H1 (cell line): ENCODE results near the gene MYO1A. TPM values are rescaled to one million over a fixed set of nuclear protein-coding genes. Genes with fewer than 3 reads are reported as not detected.

ENCODE experiments used
- CTCF ChIA-PET: fragments of 300-600 bp; sonication (Branson Sonifier 250); formaldehyde crosslinking; loops from one replicate; lab custom pipeline; 2021; ENCODE audit not compliant: partially characterized antibody; lab: Charles Lee
- POLR2A ChIA-PET: fragments of 300-600 bp; sonication (Branson Sonifier 250); formaldehyde crosslinking; loops from one replicate; lab custom pipeline; 2021; ENCODE audit warnings: inconsistent platforms; ENCODE audit not compliant: partially characterized antibody; lab: Charles Lee
- DNase-seq, 2 experiments: peaks; one replicate each; pipeline versions ENCODE4 v3.0.0 to v3.0.0-alpha.2; 2010 to 2022; ENCODE audit warnings: low spot score in 2 of 2, low read depth in 1 of 2, mixed read lengths in 1 of 2
- FAIRE-seq: peaks from 2 replicates; lab custom pipeline; 2011; peaks lifted over from hg19 to GRCh38; lab: Jason Lieb, UNC
- H2AFZ ChIP-seq: 2 replicates; pipeline ENCODE4 v1.8.1; 2012; ENCODE audit warnings: low read length, inconsistent platforms
- H2AK5ac ChIP-seq: 2 replicates; pipeline ENCODE4 v1.6.1; 2013; ENCODE audit warnings: low read depth, low read length
- H2BK120ac ChIP-seq: replicated peaks from 2 replicates; pipeline ENCODE3; 2013; ENCODE audit warnings: low read depth, low read length, inconsistent platforms
- H2BK12ac ChIP-seq: 2 replicates; pipeline ENCODE4 v1.6.1; 2013; ENCODE audit warnings: low read depth, low read length
- H2BK15ac ChIP-seq: 2 replicates; pipeline ENCODE4 v1.6.1; 2013; ENCODE audit warnings: low read length
- H2BK20ac ChIP-seq: 2 replicates; pipeline ENCODE4 v1.6.1; 2013; ENCODE audit warnings: low read length
- H2BK5ac ChIP-seq: 2 replicates; pipeline ENCODE4 v1.6.1; 2013; ENCODE audit warnings: low read depth, low read length
- H3K14ac ChIP-seq: 2 replicates; pipeline ENCODE4 v1.6.1; 2013; ENCODE audit warnings: inconsistent platforms; ENCODE audit not compliant: insufficient read length
- H3K18ac ChIP-seq: 2 replicates; pipeline ENCODE4 v1.6.1; 2013; ENCODE audit warnings: low read length; ENCODE audit errors: extremely low read depth
- H3K23ac ChIP-seq: 2 replicates; pipeline ENCODE4 v1.6.1; 2013; ENCODE audit warnings: inconsistent platforms; ENCODE audit not compliant: insufficient read length
- H3K23me2 ChIP-seq: 2 replicates; pipeline ENCODE4 v1.6.1; 2013; ENCODE audit warnings: low read depth, low read length
- H3K27ac ChIP-seq: 2 replicates; pipeline ENCODE4 v1.6.1; 2011; ENCODE audit warnings: low read depth, low read length, inconsistent platforms
- H3K27me3 ChIP-seq, 4 experiments: replicated peaks in 1 of 4; 1 replicate in 1 of 4; 2 replicates in 3 of 4; pipeline versions ENCODE4 v1.6.1 to v1.8.1; 2011 to 2013; ENCODE audit warnings: low read length in 3 of 4, mild to moderate bottlenecking in 3 of 4, inconsistent platforms in 2 of 4, mixed read lengths in 2 of 4, moderate library complexity in 1 of 4; ENCODE audit not compliant: control insufficient read depth in 3 of 4, insufficient read depth in 3 of 4; ENCODE audit errors: extremely low read depth in 1 of 4
- H3K36me3 ChIP-seq, 4 experiments: 2 replicates each; pipeline versions ENCODE4 v1.6.1 to v1.8.1; 2011 to 2013; ENCODE audit warnings: mild to moderate bottlenecking in 4 of 4, low read length in 3 of 4, moderate library complexity in 2 of 4, control low read depth in 1 of 4, inconsistent platforms in 1 of 4; ENCODE audit not compliant: insufficient read depth in 4 of 4, control insufficient read depth in 2 of 4
- H3K4ac ChIP-seq: replicated peaks from 2 replicates; pipeline ENCODE3; 2013; ENCODE audit warnings: low read length, low read depth, mixed read lengths, inconsistent platforms; ENCODE audit not compliant: insufficient read length
- H3K4me1 ChIP-seq, 4 experiments: replicated peaks in 1 of 4; 1 replicate in 1 of 4; 2 replicates in 3 of 4; pipeline versions ENCODE4 v1.6.1 to v1.8.1; 2011 to 2013; ENCODE audit warnings: low read length in 3 of 4, inconsistent platforms in 2 of 4, mixed read lengths in 1 of 4; ENCODE audit not compliant: insufficient read depth in 4 of 4, control insufficient read depth in 3 of 4
- H3K4me2 ChIP-seq, 2 experiments: 2 replicates each; pipeline versions ENCODE4 v1.6.1 to v1.8.1; 2011 to 2013; ENCODE audit warnings: low read depth in 2 of 2, low read length in 2 of 2, control low read depth in 1 of 2, inconsistent platforms in 1 of 2, mild to moderate bottlenecking in 1 of 2; ENCODE audit not compliant: insufficient read depth in 1 of 2
- H3K4me3 ChIP-seq, 4 experiments: fragments of 200-600, 300-600 bp in 1 of 4; sonication (generic), shearing (Covaris generic), sonication (Bioruptor Twin) in 1 of 4; 2 replicates each; pipeline versions ENCODE4 v1.5.1 to v1.8.1; 2011 to 2016; ENCODE audit warnings: low read length in 4 of 4, low read depth in 3 of 4, control low read depth in 2 of 4, inconsistent platforms in 2 of 4, mild to moderate bottlenecking in 2 of 4, mixed read lengths in 1 of 4, moderate library complexity in 1 of 4; ENCODE audit not compliant: insufficient read depth in 2 of 4; ENCODE audit errors: extremely low read depth in 1 of 4
- H3K56ac ChIP-seq: replicated peaks from 2 replicates; pipeline ENCODE3; 2013; ENCODE audit warnings: low read depth, mild to moderate bottlenecking, mixed read lengths, low read length, inconsistent platforms; ENCODE audit not compliant: insufficient read length
- H3K79me1 ChIP-seq: 2 replicates; pipeline ENCODE4 v1.6.1; 2013; ENCODE audit warnings: low read depth, low read length, control low read depth
- H3K79me2 ChIP-seq, 2 experiments: 2 replicates each; pipeline versions ENCODE4 v1.6.1 to v1.8.1; 2012 to 2013; ENCODE audit warnings: low read length in 2 of 2, mild to moderate bottlenecking in 2 of 2, inconsistent platforms in 1 of 2; ENCODE audit not compliant: insufficient read depth in 2 of 2, control insufficient read depth in 1 of 2
- H3K9ac ChIP-seq, 4 experiments: replicated peaks in 1 of 4; 1 replicate in 1 of 4; 2 replicates in 3 of 4; pipeline versions ENCODE4 v1.6.1 to v1.8.1; 2011 to 2013; ENCODE audit warnings: low read depth in 3 of 4, low read length in 3 of 4, control low read depth in 2 of 4, mild to moderate bottlenecking in 2 of 4, moderate library complexity in 2 of 4, inconsistent platforms in 1 of 4; ENCODE audit errors: extremely low read depth in 1 of 4
- H3K9me3 ChIP-seq, 2 experiments: 2 replicates each; pipeline versions ENCODE4 v1.6.1 to v1.8.1; 2012 to 2013; ENCODE audit warnings: mild to moderate bottlenecking in 2 of 2, moderate library complexity in 2 of 2, control low read depth in 1 of 2, inconsistent platforms in 1 of 2, low read depth in 1 of 2, low read length in 1 of 2, mixed read lengths in 1 of 2; ENCODE audit not compliant: insufficient read depth in 2 of 2
- H4K20me1 ChIP-seq, 2 experiments: replicated peaks in 1 of 2; 2 replicates each; pipeline versions ENCODE3 to v1.8.1; 2011 to 2013; ENCODE audit warnings: inconsistent platforms in 2 of 2, low read length in 2 of 2, mild to moderate bottlenecking in 1 of 2; ENCODE audit not compliant: insufficient read depth in 2 of 2, control insufficient read depth in 1 of 2
- H4K5ac ChIP-seq: 2 replicates; pipeline ENCODE4 v1.6.1; 2013; ENCODE audit warnings: low read length, low read depth, mixed read lengths, inconsistent platforms; ENCODE audit not compliant: insufficient read length
- H4K8ac ChIP-seq: 2 replicates; pipeline ENCODE4 v1.8.0; 2013; ENCODE audit warnings: mild to moderate bottlenecking, moderate library complexity, low read length, inconsistent platforms; ENCODE audit not compliant: insufficient read depth; ENCODE audit errors: extremely low read depth
- H4K91ac ChIP-seq: replicated peaks from 2 replicates; pipeline ENCODE3; 2013; ENCODE audit warnings: low read length, mixed read lengths, inconsistent platforms; ENCODE audit not compliant: insufficient read length
- EP300 ChIP-seq, 2 experiments: IDR thresholded peaks; 1 replicate in 1 of 2; 2 replicates in 1 of 2; pipeline ENCODE4 v1.6.1; 2011 to 2012; ENCODE audit warnings: low read depth in 2 of 2, low read length in 2 of 2, mild to moderate bottlenecking in 2 of 2, borderline replicate concordance in 1 of 2, inconsistent platforms in 1 of 2, moderate library complexity in 1 of 2
- EZH2 ChIP-seq: fragments of 200-600 bp; sonication (generic); IDR thresholded peaks from 2 replicates; pipeline ENCODE4 v1.7.1; 2012; ENCODE audit warnings: low read depth, mild to moderate bottlenecking, moderate library complexity, low read length, inconsistent platforms; ENCODE audit not compliant: severe bottlenecking
- FOSL1 ChIP-seq: IDR thresholded peaks from 2 replicates; pipeline ENCODE4 v1.6.1; 2011; ENCODE audit warnings: mild to moderate bottlenecking, low read depth, low read length, moderate library complexity; ENCODE audit not compliant: insufficient read depth
- GABPA ChIP-seq: IDR thresholded peaks from 2 replicates; pipeline ENCODE4 v1.6.1; 2011; ENCODE audit warnings: mild to moderate bottlenecking, low read length, moderate library complexity, borderline replicate concordance; ENCODE audit not compliant: insufficient read depth
- HDAC6 ChIP-seq: IDR thresholded peaks from one replicate; pipeline ENCODE4 v1.7.1; 2012; ENCODE audit warnings: low read depth, mild to moderate bottlenecking, inconsistent platforms, low read length, moderate library complexity
- JUN ChIP-seq: IDR thresholded peaks from 2 replicates; pipeline ENCODE4 v1.6.1; 2011; ENCODE audit warnings: low read depth, mild to moderate bottlenecking, improper control_type of control experiment, low read length
- KDM1A ChIP-seq: fragments of 200-600, 300-600 bp; sonication (generic); IDR thresholded peaks from 2 replicates; pipeline ENCODE4 v1.7.1; 2016; ENCODE audit warnings: mild to moderate bottlenecking, low read length, borderline replicate concordance
- MAFK ChIP-seq: IDR thresholded peaks from 2 replicates; pipeline ENCODE4 v1.6.1; 2012; ENCODE audit warnings: low read depth, mild to moderate bottlenecking, improper control_type of control experiment, low read length
- NRF1 ChIP-seq: IDR thresholded peaks from 2 replicates; pipeline ENCODE4 v1.6.1; 2011; ENCODE audit warnings: mild to moderate bottlenecking, low read depth, low read length, improper control_type of control experiment
- POLR2AphosphoS5 ChIP-seq: IDR thresholded peaks from 2 replicates; pipeline ENCODE4 v1.6.1; 2011; ENCODE audit warnings: low read depth, low read length
- RAD21 ChIP-seq, 2 experiments: IDR thresholded peaks in 1 of 2; conservative IDR thresholded peaks in 1 of 2; 2 replicates each; pipeline ENCODE4 v1.6.1; 2011; ENCODE audit warnings: low read depth in 2 of 2, low read length in 2 of 2, improper control_type of control experiment in 1 of 2, inconsistent platforms in 1 of 2, mild to moderate bottlenecking in 1 of 2, moderate library complexity in 1 of 2
- RFX5 ChIP-seq: IDR thresholded peaks from 2 replicates; pipeline ENCODE4 v1.6.1; 2011; ENCODE audit warnings: low read depth, low read length, improper control_type of control experiment, borderline replicate concordance
- SP2 ChIP-seq: IDR thresholded peaks from 2 replicates; pipeline ENCODE4 v1.6.1; 2012; ENCODE audit warnings: mild to moderate bottlenecking, low read length, inconsistent platforms
- YY1 ChIP-seq: IDR thresholded peaks from 2 replicates; pipeline ENCODE4 v1.6.1; 2011; ENCODE audit warnings: low read depth, mild to moderate bottlenecking, low read length
- WGBS, 2 experiments: shearing (Covaris generic) in 1 of 2; methylation state at CpG; one replicate each; pipeline versions ENCODE4 v1.1.6 to v1.1.7; 2013 to 2015; ENCODE audit warnings: low lambda C conversion rate in 2 of 2, mixed read lengths in 2 of 2, inconsistent platforms in 1 of 2, low coverage in 1 of 2, missing lambda C conversion rate in 1 of 2; ENCODE audit not compliant: insufficient replicate concordance in 2 of 2, insufficient coverage in 1 of 2, insufficient read length in 1 of 2; ENCODE audit errors: extremely low coverage in 1 of 2, missing lambda C conversion rate in 1 of 2; 5-methylcytosine and 5-hydroxymethylcytosine counted together
- polyA plus RNA-seq, 7 experiments: library from polyadenylated mRNA; depleted of rRNA in 3 of 7; stranded (reverse) in 5 of 7; unstranded in 2 of 7; fragments of >200 nt in 5 of 7; fragments of 200-250 nt in 2 of 7; gene quantifications; 1 replicate in 5 of 7; 2 replicates in 1 of 7; 4 replicates in 1 of 7; pipeline versions ENCODE4 v1.2.1 to v1.2.3, GENCODE V29; 2011 to 2013; ENCODE audit warnings: missing spikeins in 2 of 7, mixed read lengths in 2 of 7
- total RNA-seq: library from RNA; stranded (reverse); fragmentation: NEBNext Ultra II Directional; extraction: Animal tissue kit (Norgen Biotek cat#: 25700); gene quantifications from 2 replicates; pipeline ENCODE4 v1.2.1, GENCODE V29; 2021

The MYO1A gene
- total and polyA plus RNA-seq, 2 of the 8 experiments (the other 6 are each of a cell fraction or from before 2014, with no cell fraction given): 0.54 to 0.77 TPM

- Histone ChIP-seq H3K79me1 (no peaks in the 10 kb centered on the region), H2BK12ac (no peak overlapping the region), H3K14ac (no peak overlapping the region), H4K20me1 (no peaks in the 10 kb centered on the region), H3K4ac (no peak overlapping the region), H3K36me3 (peaks cover 16 to 58% (median 40%) of the 10 kb centered on the region in 4 experiments), H3K9me3 (no peaks in the 10 kb centered on the region), H2AK5ac (no peak overlapping the region), H3K18ac (no peak overlapping the region), H2BK15ac (no peak overlapping the region), H2BK20ac (no peak overlapping the region), H4K5ac (no peak overlapping the region), H3K9ac (no peak overlapping the region), H2AFZ (no peak overlapping the region), H4K8ac (no peak overlapping the region), H3K27ac (no peak overlapping the region), H3K23me2 (no peaks in the 10 kb centered on the region), H4K91ac (no peak overlapping the region), H3K23ac (no peak overlapping the region), H2BK5ac (no peak overlapping the region), H2BK120ac (no peak overlapping the region), H3K56ac (no peak overlapping the region), H3K4me3 (no peak overlapping the region), H3K79me2 (no peaks in the 10 kb centered on the region), H3K27me3 (no peaks in the 10 kb centered on the region), H3K4me2 (no peak overlapping the region), H3K4me1 (no peaks in the 10 kb centered on the region)
- no peak for FAIRE-seq
- POLR2A ChIA-PET: interaction anchor here (1.3 to 1.8 kb wide), 3 partner anchors 24 to 56 kb away, joined by 4 to 7 read pairs (median 5); no protein-coding TSS in a partner anchor
- DNase-seq: no peak
- WGBS, 2 experiments: 80% methylated on average over 3 of the region's 3 CpGs; no CpG with 5 or more reads in 1 of the 2 experiments
- CTCF ChIA-PET: interaction anchor here (0.6 to 3.2 kb wide), 6 partner anchors 10 to 56 kb away, joined by 3 to 13 read pairs (median 6); partner anchors contain the start of gene STAT6
- TF ChIP-seq NRF1 (no peak), RAD21 (IDR thresholded peaks at IDR 0.05 in 1 of 2, conservative IDR thresholded peaks at IDR 0.05 in 1 of 2; ENCODE audit: low read depth in 2 of 2, low read length in 2 of 2) (no peak), JUN (no peak), RFX5 (no peak), HDAC6 (no peak), KDM1A (no peak), EP300 (IDR thresholded peaks at IDR 0.05; ENCODE audit: borderline replicate concordance in 1 of 2, low read depth in 2 of 2, low read length in 2 of 2) (no peak), MAFK (no peak), SP2 (no peak), GABPA (no peak), EZH2 (no peak), POLR2AphosphoS5 (no peak), FOSL1 (no peak), YY1 (no peak)
These were observed 5.9 kb upstream of the MYO1A start for GRCh38 chr12:57055824-57056223.
